Thoracic aorta (tissue), 2 donors: ENCODE data around the gene SEMA3D. TPM values are rescaled to one million over a fixed set of nuclear protein-coding genes. Genes with fewer than 3 reads are reported as not detected.

Experiments
- ATAC-seq: fragments of 150-250 bp; one replicate; pipeline ENCODE4 v1.8.0; 2017; ENCODE audit warnings: low read depth; ENCODE audit not compliant: insufficient number of reproducible peaks, low FRiP score
- DNase-seq: peaks from one replicate; pipeline ENCODE4 v3.0.0-alpha.2; 2020; ENCODE audit warnings: low spot score
- H3K27ac ChIP-seq, 2 donors: fragments of 200-600 bp; sonication (generic); 1 replicate in 1 of 2; 2 replicates in 1 of 2; pipeline ENCODE4 v1.5.1; 2016; ENCODE audit warnings: mild to moderate bottlenecking in 2 of 2, moderate library complexity in 2 of 2
- H3K27me3 ChIP-seq: fragments of 200-600 bp; sonication (generic); replicated peaks from 2 replicates; pipeline ENCODE4 v1.6.0; 2016; ENCODE audit warnings: mild to moderate bottlenecking; ENCODE audit not compliant: insufficient read depth
- H3K36me3 ChIP-seq: fragments of 200-600 bp; sonication (generic); one replicate; pipeline ENCODE4 v1.5.1; 2016
- H3K4me1 ChIP-seq, 2 donors: fragments of 200-600 bp; sonication (generic); 1 replicate in 1 of 2; 2 replicates in 1 of 2; pipeline versions ENCODE4 v1.5.1 to v1.6.0; 2016; ENCODE audit warnings: low read depth in 2 of 2, mild to moderate bottlenecking in 1 of 2; ENCODE audit not compliant: control insufficient read depth in 1 of 2
- H3K4me3 ChIP-seq: fragments of 200-600 bp; sonication (generic); 2 replicates; pipeline ENCODE4 v1.5.1; 2016; ENCODE audit warnings: mild to moderate bottlenecking
- H3K9me3 ChIP-seq: fragments of 200-600 bp; sonication (generic); 2 replicates; pipeline ENCODE4 v1.5.1; 2016
- CTCF ChIP-seq: fragments of 200-600 bp; sonication (generic); IDR thresholded peaks from one replicate; pipeline ENCODE4 v1.5.1; 2019; ENCODE audit warnings: antibody characterized with exemption
- total RNA-seq, 2 donors: library from RNA; depleted of rRNA; stranded (reverse); fragments of >200 nt; gene quantifications; one replicate each; pipeline versions ENCODE4 v1.1.0 to v1.2.3, GENCODE V29; 2016

The SEMA3D gene
- total RNA-seq: 10 to 100 TPM; 18.5 to 22.8 TPM

- Histone ChIP-seq H3K4me3 (peak within 1 kb of the TSS; percentile 89), H3K27me3 (no peaks in the 10 kb centered on the region), H3K4me1 (peaks cover 4 to 5% of the 10 kb centered on the region in 2 donors), H3K9me3 (no peaks in the 10 kb centered on the region), H3K36me3 (no peaks in the 10 kb centered on the region), H3K27ac (peak within 1 kb of the TSS; percentile 91 to 93)
- peak; percentile 81 for TF ChIP-seq CTCF
- ATAC-seq (peak; percentile 72), DNase-seq (peak; percentile 7)
Measured at GRCh38 chr7:85186521-85187241, at the start of gene SEMA3D. SEMA3D (minus strand) TSS chr7:85187056; CDS start chr7:85121891, 65,165 bp downstream.

GRCh38 chr7:85234730-85235129 is 47.9 kb upstream of the SEMA3D start:
- no peak for TF ChIP-seq CTCF
- no peak for ATAC-seq
- Histone ChIP-seq H3K9me3 (no peaks in the 10 kb centered on the region), H3K4me3 (no peak overlapping the region), H3K27me3 (no peaks in the 10 kb centered on the region), H3K27ac (no peak overlapping the region), H3K36me3 (no peaks in the 10 kb centered on the region), H3K4me1 (no peaks in the 10 kb centered on the region)
- DNase-seq: no peak

DNA sequence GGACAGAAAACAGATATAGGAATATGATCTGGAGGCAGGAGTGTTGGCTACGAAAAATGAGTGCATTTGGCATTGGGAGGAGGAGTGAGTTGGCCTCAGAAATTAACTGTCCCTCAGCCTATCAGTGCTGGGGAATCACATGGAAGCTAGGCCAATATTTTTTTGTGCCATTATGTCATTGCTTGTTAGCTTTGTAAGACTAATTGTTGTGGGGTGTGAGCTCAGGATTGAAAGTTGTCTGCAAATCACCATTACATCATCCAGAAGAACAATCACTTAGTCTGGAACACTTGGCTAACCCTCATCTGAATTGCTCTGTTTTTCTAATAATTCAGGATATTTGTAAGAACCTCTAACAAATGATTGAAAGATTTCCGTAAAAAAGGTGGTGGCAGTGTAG is 45.2 kb upstream of the SEMA3D start:
- ATAC-seq (no peak), DNase-seq (no peak)
- no peak for TF ChIP-seq CTCF

GRCh38 chr7:85230623-85231022 is 43.8 kb upstream of the SEMA3D start:
- H3K9me3 ChIP-seq: no peaks in the 10 kb centered on the region
- no peaks in the 10 kb centered on the region for H3K4me1 ChIP-seq
- no peak for ATAC-seq
- H3K4me3 ChIP-seq: no peak overlapping the region
- DNase-seq: no peak
- no peaks in the 10 kb centered on the region for H3K36me3 ChIP-seq
- no peak overlapping the region for H3K27ac ChIP-seq
- TF ChIP-seq CTCF: no peak
- no peaks in the 10 kb centered on the region for H3K27me3 ChIP-seq

More for the DNA sequence above, 45.2 kb upstream of the SEMA3D start:
- Histone ChIP-seq H3K4me3 (no peak overlapping the region), H3K36me3 (no peaks in the 10 kb centered on the region), H3K9me3 (no peaks in the 10 kb centered on the region), H3K4me1 (no peaks in the 10 kb centered on the region), H3K27me3 (no peaks in the 10 kb centered on the region), H3K27ac (no peak overlapping the region)

GRCh38 chr7:85229544-85229943 is 42.7 kb upstream of the SEMA3D start:
- TF ChIP-seq CTCF: no peak
- DNase-seq: no peak
- Histone ChIP-seq H3K27me3 (no peaks in the 10 kb centered on the region), H3K4me1 (no peaks in the 10 kb centered on the region), H3K9me3 (no peaks in the 10 kb centered on the region), H3K27ac (no peak overlapping the region), H3K36me3 (no peaks in the 10 kb centered on the region), H3K4me3 (no peak overlapping the region)
- no peak for ATAC-seq
